ENCODE results near the gene DCUN1D2. TPM values are rescaled to one million over a fixed set of nuclear protein-coding genes. Genes with fewer than 3 reads are reported as not detected.

DCUN1D2 gene
- total RNA-seq, 4 donors from 2014 or later, result 12.0 to 35.2 (median 18.9) TPM

- no peak for TF ChIP-seq POLR2A (IDR thresholded peaks at IDR 0.05)
- TF ChIP-seq CTCF (IDR thresholded peaks at IDR 0.05), result no peak
- intact Hi-C loops (cut with DNase I; ENCODE audit: low total_unique reads), result no loop called here
- H3K4me3 ChIP-seq (ENCODE audit: low read depth, poor library complexity, severe bottlenecking), result no peak overlapping the region
- no peak for DNase-seq (ENCODE audit: low spot score in 2 of 2)
- WGBS, 2 donors, result 77 to 87% methylated on average over 17 of the region's 17 CpGs
Measured at GRCh38 chr13:113428469-113428865, 62.0 kb downstream of the DCUN1D2 start.

- no peak for TF ChIP-seq POLR2A (IDR thresholded peaks at IDR 0.05)
- no peak for TF ChIP-seq CTCF (IDR thresholded peaks at IDR 0.05)
- no peak for DNase-seq (ENCODE audit: low spot score in 2 of 2)
- 76 to 77% methylated on average over 30 to 31 of the region's 31 CpGs for WGBS, 2 donors
- intact Hi-C loops (cut with DNase I; ENCODE audit: low total_unique reads), result no loop called here
- no peak overlapping the region for H3K4me3 ChIP-seq (ENCODE audit: low read depth, poor library complexity, severe bottlenecking)
Measured at GRCh38 chr13:113427562-113428468, 62.7 kb downstream of the DCUN1D2 start.

GRCh38 chr13:113426591-113426986 is 63.9 kb downstream of the DCUN1D2 start:
- H3K4me3 ChIP-seq (ENCODE audit: low read depth, poor library complexity, severe bottlenecking), result no peak overlapping the region
- no peak for TF ChIP-seq CTCF (IDR thresholded peaks at IDR 0.05)
- no peak for TF ChIP-seq POLR2A (IDR thresholded peaks at IDR 0.05)
- DNase-seq (ENCODE audit: low spot score in 2 of 2), result no peak
- intact Hi-C loops (cut with DNase I; ENCODE audit: low total_unique reads), result no loop called here
- 91 to 94% methylated on average over 15 of the region's 15 CpGs for WGBS, 2 donors

- 89 to 94% methylated on average over 16 to 22 of the region's 22 CpGs for WGBS, 2 donors
- TF ChIP-seq CTCF (IDR thresholded peaks at IDR 0.05) (no peak), POLR2A (IDR thresholded peaks at IDR 0.05) (no peak)
- no peak for DNase-seq (ENCODE audit: low spot score in 2 of 2)
- no peak overlapping the region for H3K4me3 ChIP-seq (ENCODE audit: low read depth, poor library complexity, severe bottlenecking)
- intact Hi-C loops (cut with DNase I; ENCODE audit: low total_unique reads), result no loop called here
Measured at GRCh38 chr13:113425941-113426590, 64.4 kb downstream of the DCUN1D2 start.

- TF ChIP-seq POLR2A (IDR thresholded peaks at IDR 0.05) (no peak), CTCF (IDR thresholded peaks at IDR 0.05) (no peak)
- intact Hi-C loops (cut with DNase I; ENCODE audit: low total_unique reads), result no loop called here
- DNase-seq (ENCODE audit: low spot score in 2 of 2), result no peak
- WGBS, 2 donors, result 83 to 86% methylated on average over 10 to 11 of the region's 11 CpGs
- no peak overlapping the region for H3K4me3 ChIP-seq (ENCODE audit: low read depth, poor library complexity, severe bottlenecking)
Measured at GRCh38 chr13:113423520-113424163, 66.9 kb downstream of the DCUN1D2 start.
